Smooth muscle cell (in vitro differentiated cells): ENCODE measurements around the gene OR52N4. TPM values are rescaled to one million over a fixed set of nuclear protein-coding genes. Genes with fewer than 3 reads are reported as not detected.

Experiments
- DNase-seq: peaks from one replicate; lab custom pipeline; 2025; ENCODE audit not compliant: unreplicated experiment; lab: John Stamatoyannopoulos, UW
- H2AFZ ChIP-seq: fragments of 200-600 bp; sonication (generic); 2 replicates; pipeline ENCODE4 v1.6.0; 2016; ENCODE audit warnings: antibody characterized with exemption, low read depth, mild to moderate bottlenecking
- H3F3A ChIP-seq: fragments of 200-600 bp; sonication (generic); 2 replicates; pipeline ENCODE4 v1.6.0; 2017; ENCODE audit warnings: antibody characterized with exemption, low read depth
- H3K27ac ChIP-seq: fragments of 200-600 bp; sonication (generic); 2 replicates; pipeline ENCODE4 v1.5.1; 2016; ENCODE audit warnings: low read depth, mild to moderate bottlenecking
- H3K27me3 ChIP-seq: fragments of 200-600 bp; sonication (generic); 2 replicates; pipeline ENCODE4 v1.6.1; 2016; ENCODE audit warnings: low read depth, mild to moderate bottlenecking
- H3K36me3 ChIP-seq: fragments of 200-600 bp; sonication (generic); 2 replicates; pipeline ENCODE4 v1.5.1; 2016; ENCODE audit warnings: low read depth
- H3K4me1 ChIP-seq: fragments of 200-600 bp; sonication (generic); 2 replicates; pipeline ENCODE4 v1.5.1; 2016; ENCODE audit warnings: low read depth
- H3K4me2 ChIP-seq: fragments of 200-600 bp; sonication (generic); 2 replicates; pipeline ENCODE4 v1.6.0; 2016; ENCODE audit warnings: mild to moderate bottlenecking
- H3K4me3 ChIP-seq: fragments of 200-600 bp; sonication (generic); 2 replicates; pipeline ENCODE4 v1.5.1; 2016; ENCODE audit warnings: mild to moderate bottlenecking
- H3K79me2 ChIP-seq: fragments of 200-600 bp; sonication (generic); 2 replicates; pipeline ENCODE4 v1.6.0; 2016; ENCODE audit warnings: low read depth, mild to moderate bottlenecking
- H3K9ac ChIP-seq: fragments of 200-600 bp; sonication (generic); 2 replicates; pipeline ENCODE4 v1.6.0; 2016; ENCODE audit warnings: low read depth
- H3K9me3 ChIP-seq: fragments of 200-600 bp; sonication (generic); replicated peaks from 2 replicates; pipeline ENCODE4 v1.5.1; 2016; ENCODE audit warnings: low read depth
- H4K20me1 ChIP-seq: fragments of 200-600 bp; sonication (generic); 2 replicates; pipeline ENCODE4 v1.6.0; 2016; ENCODE audit warnings: low read depth
- CTCF ChIP-seq: fragments of 200-600 bp; sonication (generic); IDR thresholded peaks from 2 replicates; pipeline ENCODE4 v1.5.1; 2017; ENCODE audit warnings: borderline replicate concordance, mild to moderate bottlenecking, antibody characterized with exemption; ENCODE audit not compliant: insufficient read depth, poor library complexity, severe bottlenecking
- WGBS: methylation state at CpG from one replicate; pipeline ENCODE4 v1.1.7; 2016; ENCODE audit warnings: low lambda C conversion rate; 5-methylcytosine and 5-hydroxymethylcytosine counted together
- polyA plus RNA-seq: library from polyadenylated mRNA; unstranded; fragments of >200 nt; fragmentation: Nextera tagmentation; extraction: Ambion mirVana; gene quantifications from 2 replicates; pipeline ENCODE4 v1.2.1, GENCODE V29; 2016
- total RNA-seq: library from RNA; depleted of rRNA; stranded (reverse); fragments of >200 nt; gene quantifications from 2 replicates; pipeline ENCODE4 v1.2.3, GENCODE V29; 2014

OR52N4 gene
- total and polyA plus RNA-seq, 2 experiments from 2014 or later = 0.40 TPM; not detected in 1

GRCh38 chr11:5791165-5791564 lies 37.1 kb downstream of the OR52N4 start, which contains the start of gene OR52N1:
OR52N1 (minus strand) TSS chr11:5791265; CDS start chr11:5788816, 2,449 bp downstream.
- no peak for TF ChIP-seq CTCF
- Histone ChIP-seq H3K4me1 (no peaks in the 10 kb centered on the region), H3K36me3 (no peaks in the 10 kb centered on the region), H3K9ac (no peak within 1 kb of the TSS), H3K9me3 (no peaks in the 10 kb centered on the region), H2AFZ (no peak within 1 kb of the TSS), H3K27me3 (no peaks in the 10 kb centered on the region), H3K4me2 (no peak within 1 kb of the TSS), H3K79me2 (no peaks in the 10 kb centered on the region), H3K4me3 (no peak within 1 kb of the TSS), H3K27ac (no peak within 1 kb of the TSS), H4K20me1 (no peaks in the 10 kb centered on the region), H3F3A (no peaks in the 10 kb centered on the region)
- 81% methylated on average over 3 of the region's 3 CpGs for WGBS
- no peak for DNase-seq

GRCh38 chr11:5796541-5796940 lies 42.5 kb downstream of the OR52N4 start:
- H3K36me3 ChIP-seq = no peaks in the 10 kb centered on the region
- no peak overlapping the region for H3K9ac ChIP-seq
- TF ChIP-seq CTCF = no peak
- no peaks in the 10 kb centered on the region for H3K4me1 ChIP-seq
- H3K27me3 ChIP-seq = no peaks in the 10 kb centered on the region
- H3F3A ChIP-seq = no peaks in the 10 kb centered on the region
- H3K9me3 ChIP-seq = no peaks in the 10 kb centered on the region
- H3K4me3 ChIP-seq = no peak overlapping the region
- no peak overlapping the region for H3K4me2 ChIP-seq
- WGBS = 88% methylated on average over 6 of the region's 6 CpGs
- no peaks in the 10 kb centered on the region for H4K20me1 ChIP-seq
- no peak overlapping the region for H3K27ac ChIP-seq
- no peaks in the 10 kb centered on the region for H3K79me2 ChIP-seq
- DNase-seq = no peak
- H2AFZ ChIP-seq = no peak overlapping the region

- 82% methylated on average over 5 of the region's 5 CpGs for WGBS
- H3K27me3 ChIP-seq = peaks cover 3% of the 10 kb centered on the region
- H3K9ac ChIP-seq = no peak overlapping the region
- no peak overlapping the region for H3K4me2 ChIP-seq
- H2AFZ ChIP-seq = no peak overlapping the region
- no peak for TF ChIP-seq CTCF
- no peak for DNase-seq
- no peaks in the 10 kb centered on the region for H4K20me1 ChIP-seq
- no peaks in the 10 kb centered on the region for H3K36me3 ChIP-seq
- no peak overlapping the region for H3K27ac ChIP-seq
- H3K9me3 ChIP-seq = no peaks in the 10 kb centered on the region
- H3K4me3 ChIP-seq = no peak overlapping the region
- H3K4me1 ChIP-seq = no peaks in the 10 kb centered on the region
- H3K79me2 ChIP-seq = no peaks in the 10 kb centered on the region
- no peaks in the 10 kb centered on the region for H3F3A ChIP-seq
Observed at GRCh38 chr11:5803982-5804381, 49.9 kb downstream of the OR52N4 start.

Other genes with a start within 250 kb of the OR52N4 start
- 0.13 and 0.27 TPM in 2 replicates for gene UBQLN3, start 244.3 kb upstream of the OR52N4 start, total RNA-seq
- 0.45 TPM in 1 of 2 replicates, not detected in the other for gene UBQLN3, start 244.3 kb upstream of the OR52N4 start, polyA plus RNA-seq
- gene UBQLNL, start 237.5 kb upstream of the OR52N4 start, total RNA-seq = 0.31 and 0.58 TPM in 2 replicates
- 0.14 TPM in 1 of 2 replicates, not detected in the other for gene UBQLNL, start 237.5 kb upstream of the OR52N4 start, polyA plus RNA-seq
- gene OR52H1, start 205.7 kb upstream of the OR52N4 start, total RNA-seq = not detected in 2 replicates
- gene OR52H1, start 205.7 kb upstream of the OR52N4 start, polyA plus RNA-seq = not detected in 2 replicates
- gene OR52B6, start 173.4 kb upstream of the OR52N4 start, total RNA-seq = not detected in 2 replicates
- gene OR52B6, start 173.4 kb upstream of the OR52N4 start, polyA plus RNA-seq = not detected in 2 replicates
- 5.6 and 10.0 TPM in 2 replicates for gene TRIM6, start 157.6 kb upstream of the OR52N4 start, total RNA-seq
- 3.7 and 11.7 TPM in 2 replicates for gene TRIM6, start 157.6 kb upstream of the OR52N4 start, polyA plus RNA-seq
- 6.7 and 7.5 TPM in 2 replicates for gene TRIM34, start 129.2 kb upstream of the OR52N4 start, total RNA-seq
- gene TRIM34, start 129.2 kb upstream of the OR52N4 start, polyA plus RNA-seq = 4.1 and 6.3 TPM in 2 replicates
- gene TRIM5, start 69.2 kb upstream of the OR52N4 start, total RNA-seq = 22.2 and 27.6 TPM in 2 replicates
- 16.4 and 18.0 TPM in 2 replicates for gene TRIM5, start 69.2 kb upstream of the OR52N4 start, polyA plus RNA-seq
- gene TRIM22, start 64.5 kb upstream of the OR52N4 start, total RNA-seq = 34.4 and 41.1 TPM in 2 replicates
- gene TRIM22, start 64.5 kb upstream of the OR52N4 start, polyA plus RNA-seq = 26.1 and 33.4 TPM in 2 replicates
- gene OR56B1, start 17.8 kb upstream of the OR52N4 start, total RNA-seq = not detected in 2 replicates
- not detected in 2 replicates for gene OR56B1, start 17.8 kb upstream of the OR52N4 start, polyA plus RNA-seq
- not detected in 2 replicates for gene OR52N5, start 29.1 kb downstream of the OR52N4 start, total RNA-seq
- gene OR52N5, start 29.1 kb downstream of the OR52N4 start, polyA plus RNA-seq = not detected in 2 replicates
- not detected in 2 replicates for gene OR52N1, start 37.0 kb downstream of the OR52N4 start, total RNA-seq
- not detected in 2 replicates for gene OR52N1, start 37.0 kb downstream of the OR52N4 start, polyA plus RNA-seq
- not detected in 2 replicates for gene OR52N2, start 54.7 kb downstream of the OR52N4 start, total RNA-seq
- gene OR52N2, start 54.7 kb downstream of the OR52N4 start, polyA plus RNA-seq = not detected in 2 replicates
- gene OR52E6, start 87.7 kb downstream of the OR52N4 start, total RNA-seq = not detected in 2 replicates
- gene OR52E6, start 87.7 kb downstream of the OR52N4 start, polyA plus RNA-seq = not detected in 2 replicates
- not detected in 2 replicates for gene OR52E8, start 103.4 kb downstream of the OR52N4 start, total RNA-seq
- gene OR52E8, start 103.4 kb downstream of the OR52N4 start, polyA plus RNA-seq = not detected in 2 replicates
- 0.22 TPM in 1 of 2 replicates, not detected in the other for gene OR52E4, start 126.4 kb downstream of the OR52N4 start, total RNA-seq
- not detected in 2 replicates for gene OR52E4, start 126.4 kb downstream of the OR52N4 start, polyA plus RNA-seq
- not detected in 2 replicates for gene OR52E5, start 139.0 kb downstream of the OR52N4 start, total RNA-seq
- not detected in 2 replicates for gene OR52E5, start 139.0 kb downstream of the OR52N4 start, polyA plus RNA-seq
- gene OR56A3, start 188.0 kb downstream of the OR52N4 start, total RNA-seq = not detected in 2 replicates
- gene OR56A3, start 188.0 kb downstream of the OR52N4 start, polyA plus RNA-seq = not detected in 2 replicates
- gene OR56A5, start 214.3 kb downstream of the OR52N4 start, total RNA-seq = 2.2 TPM in 1 of 2 replicates, not detected in the other
- gene OR56A5, start 214.3 kb downstream of the OR52N4 start, polyA plus RNA-seq = not detected in 2 replicates
- 0.18 TPM in 1 of 2 replicates, not detected in the other for gene OR52L1, start 232.7 kb downstream of the OR52N4 start, total RNA-seq
- not detected in 2 replicates for gene OR52L1, start 232.7 kb downstream of the OR52N4 start, polyA plus RNA-seq